GM10248 (cell line): ENCODE measurements around the gene SYT8.
A peak's percentile ranks its signal among the peaks of the same experiment; 100 is the strongest.

ENCODE experiments used
- CTCF ChIA-PET: fragments of 300-600 bp; sonication (Branson Sonifier 250); formaldehyde crosslinking; extraction: SDS; loops from one replicate; lab custom pipeline; 2021; ENCODE audit warnings: antibody characterized with exemption; lab: Yijun Ruan, JAX
- POLR2A ChIA-PET: fragments of 350-650 bp; sonication (Branson Sonifier 250); formaldehyde crosslinking; extraction: SDS; loops from one replicate; lab custom pipeline; 2020; ENCODE audit warnings: antibody characterized with exemption; lab: Yijun Ruan, JAX
- DNase-seq: peaks from one replicate; pipeline ENCODE4 v3.0.0; 2012; ENCODE audit errors: extremely low spot score
- CTCF ChIP-seq: IDR thresholded peaks from 2 replicates; pipeline ENCODE4 v1.5.1; 2012; ENCODE audit warnings: mild to moderate bottlenecking, low read depth; ENCODE audit errors: extremely low read depth, missing control alignments, control extremely low read depth

SYT8 gene

GRCh38 chr11:1852877-1853276, 18.1 kb downstream of the SYT8 start, which contains the start of gene LSP1:
Gene LSP1, plus strand, starts transcription at chr11:1853084. Its CDS starts 61 bp downstream, at chr11:1853145.
- POLR2A ChIA-PET: no interaction called here
- CTCF ChIA-PET: interaction anchor here (0.8 to 3.5 kb wide), 8 partner anchors 18 to 298 kb away, joined by 3 to 13 read pairs (median 5); partner anchors contain the start of gene SYT8
- TF ChIP-seq CTCF: no peak
- DNase-seq: peak; percentile 93

GRCh38 chr11:1853376-1854131, 18.8 kb downstream of the SYT8 start:
- DNase-seq: no peak
- no peak for TF ChIP-seq CTCF
- CTCF ChIA-PET: interaction anchor here (0.7 to 5.2 kb wide), 11 partner anchors 17 to 297 kb away, joined by 3 to 34 read pairs (median 5); partner anchors contain the start of gene SYT8
- POLR2A ChIA-PET: no interaction called here

- POLR2A ChIA-PET: interaction anchor here (0.7 to 1.2 kb wide), 2 partner anchors 22 to 84 kb away, joined by 3 read pairs; no protein-coding TSS in a partner anchor
- peak; percentile 74 for DNase-seq
- CTCF ChIA-PET: interaction anchor here (1.0 to 5.2 kb wide), 9 partner anchors 18 to 297 kb away, joined by 3 to 34 read pairs (median 6); no protein-coding TSS in a partner anchor
- no peak for TF ChIP-seq CTCF
Measured at GRCh38 chr11:1854132-1854948, 19.6 kb downstream of the SYT8 start.

GRCh38 chr11:1854949-1855885, 20.4 kb downstream of the SYT8 start:
- CTCF ChIA-PET: interaction anchor here (1.2 to 5.2 kb wide), 10 partner anchors 19 to 296 kb away, joined by 3 to 34 read pairs (median 6); no protein-coding TSS in a partner anchor
- DNase-seq: peak; percentile 88
- no peak for TF ChIP-seq CTCF
- POLR2A ChIA-PET: interaction anchor here (1.2 kb wide), 1 partner anchor 83 kb away, joined by 3 read pairs; no protein-coding TSS in a partner anchor

- no peak for TF ChIP-seq CTCF
- CTCF ChIA-PET: interaction anchor here (0.7 to 5.2 kb wide), 7 partner anchors 20 to 162 kb away, joined by 3 to 34 read pairs (median 7); partner anchors contain the start of gene TNNT3
- POLR2A ChIA-PET: no interaction called here
Measured at GRCh38 chr11:1855886-1856265, 21.1 kb downstream of the SYT8 start.

More at GRCh38 chr11:1855886-1856265, 21.1 kb downstream of the SYT8 start:
- no peak for DNase-seq
